ENCODE results near the gene RMI2. TPM values are rescaled to one million over a fixed set of nuclear protein-coding genes. Genes with fewer than 3 reads are reported as not detected.

The RMI2 gene
- total RNA-seq, 4 donors from 2014 or later = 0.34 to 1.9 (median 0.66) TPM; not detected in 1

Small RNA genes lying within 50 kb of the gene (small RNA-seq; reads per million reads assigned to genes)
- not detected for gene AC099489.2
- not detected for gene MIR548H2
- gene RF00019 = 0.49 reads per million

Other genes starting within 250 kb of the RMI2 start
- 10 to 100 TPM in 3 of 4 donors, 1 to 10 TPM in 1; 5.3 to 16.3 (median 11.1) TPM for gene SOCS1, start 89.3 kb upstream of the RMI2 start, total RNA-seq
- not detected for gene TNP2, start 76.1 kb upstream of the RMI2 start, total RNA-seq
- gene PRM3, start 71.8 kb upstream of the RMI2 start, total RNA-seq = not detected
- gene PRM2, start 69.0 kb upstream of the RMI2 start, total RNA-seq = not detected
- gene PRM1, start 64.1 kb upstream of the RMI2 start, total RNA-seq = not detected
- 10 to 100 TPM; 59.7 to 93.5 (median 64.8) TPM for gene LITAF, start 241.5 kb downstream of the RMI2 start, total RNA-seq

Data from subcutaneous adipose tissue (tissue), 4 donors.